ENCODE results near the gene FAM76B.
"Not testable (repeated sequence)": the region's sequence is repeated elsewhere in the genome, so short reads cannot be mapped to it uniquely, and the experiment has no call there.

FAM76B gene

DNA sequence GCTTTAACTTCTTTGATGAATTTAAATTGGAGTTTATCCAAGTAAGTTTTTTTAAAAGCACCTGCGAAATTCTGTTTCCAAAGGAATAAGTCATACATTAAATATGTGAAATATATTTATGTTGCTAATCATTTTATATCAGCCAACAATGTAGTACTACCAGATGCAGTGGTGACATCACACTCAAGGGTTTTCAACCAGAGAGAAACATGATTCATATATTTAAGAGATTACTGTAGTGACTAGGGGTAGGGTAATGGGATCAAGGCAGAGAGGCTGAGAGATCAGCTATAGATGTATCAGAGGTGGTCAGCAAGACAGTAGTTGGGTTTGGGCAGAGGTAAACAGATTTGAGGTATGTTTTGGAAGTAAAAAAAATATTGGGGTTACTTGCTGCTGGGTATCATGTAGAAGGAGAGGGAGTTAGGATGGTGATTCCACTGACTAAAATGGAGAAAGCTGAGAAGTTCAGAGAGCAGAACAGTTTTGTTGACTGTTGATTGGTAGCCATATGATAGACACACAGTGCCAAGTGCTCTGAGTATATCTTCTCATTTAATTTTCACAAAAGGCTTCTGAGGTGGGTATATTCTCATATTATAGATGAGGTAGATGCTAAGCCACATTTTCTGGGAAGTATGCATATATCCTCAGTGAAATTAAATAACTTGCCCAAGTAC is 40.1 kb upstream of the FAM76B start:
- DNase-seq (ENCODE audit: extremely low read depth, low read depth), result no peak
- TF ChIP-seq, protein P1, sequence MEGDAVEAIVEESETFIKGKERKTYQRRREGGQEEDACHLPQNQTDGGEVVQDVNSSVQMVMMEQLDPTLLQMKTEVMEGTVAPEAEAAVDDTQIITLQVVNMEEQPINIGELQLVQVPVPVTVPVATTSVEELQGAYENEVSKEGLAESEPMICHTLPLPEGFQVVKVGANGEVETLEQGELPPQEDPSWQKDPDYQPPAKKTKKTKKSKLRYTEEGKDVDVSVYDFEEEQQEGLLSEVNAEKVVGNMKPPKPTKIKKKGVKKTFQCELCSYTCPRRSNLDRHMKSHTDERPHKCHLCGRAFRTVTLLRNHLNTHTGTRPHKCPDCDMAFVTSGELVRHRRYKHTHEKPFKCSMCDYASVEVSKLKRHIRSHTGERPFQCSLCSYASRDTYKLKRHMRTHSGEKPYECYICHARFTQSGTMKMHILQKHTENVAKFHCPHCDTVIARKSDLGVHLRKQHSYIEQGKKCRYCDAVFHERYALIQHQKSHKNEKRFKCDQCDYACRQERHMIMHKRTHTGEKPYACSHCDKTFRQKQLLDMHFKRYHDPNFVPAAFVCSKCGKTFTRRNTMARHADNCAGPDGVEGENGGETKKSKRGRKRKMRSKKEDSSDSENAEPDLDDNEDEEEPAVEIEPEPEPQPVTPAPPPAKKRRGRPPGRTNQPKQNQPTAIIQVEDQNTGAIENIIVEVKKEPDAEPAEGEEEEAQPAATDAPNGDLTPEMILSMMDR (IDR thresholded peaks at IDR 0.05; ENCODE audit: low read depth, low read length, missing control alignments), result no peak
- H3K4me3 ChIP-seq (replicated peaks; ENCODE audit: low read depth, low read length), result no peak overlapping the region

GRCh38 chr11:95827696-95828095 is 38.1 kb upstream of the FAM76B start:
- no peak for DNase-seq (ENCODE audit: extremely low read depth, low read depth)
- no peak overlapping the region for H3K4me3 ChIP-seq (replicated peaks; ENCODE audit: low read depth, low read length)
- TF ChIP-seq, protein P1 (IDR thresholded peaks at IDR 0.05; ENCODE audit: low read depth, low read length, missing control alignments), result no peak

DNA sequence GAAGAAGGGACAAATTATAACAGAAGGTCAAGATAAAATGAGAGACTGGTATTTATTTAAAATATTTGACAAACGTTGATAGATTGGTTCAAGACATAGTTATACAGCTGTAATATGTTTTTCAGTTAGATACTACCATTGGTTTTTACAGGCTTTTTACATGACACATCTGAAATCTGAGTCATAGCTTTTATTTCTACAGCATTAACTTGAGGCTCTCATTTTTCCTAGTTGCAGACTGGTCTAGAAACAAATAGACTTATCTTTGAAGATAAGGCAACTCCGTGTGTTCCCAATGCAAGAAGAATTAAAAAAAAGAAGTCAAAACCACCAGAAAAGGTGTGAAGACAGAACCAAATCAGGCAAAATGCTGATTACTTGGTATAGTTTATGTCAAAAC is 32.1 kb upstream of the FAM76B start:
- TF ChIP-seq, protein P1 (IDR thresholded peaks at IDR 0.05; ENCODE audit: low read depth, low read length, missing control alignments), result no peak
- DNase-seq (ENCODE audit: extremely low read depth, low read depth), result no peak
- H3K4me3 ChIP-seq (replicated peaks; ENCODE audit: low read depth, low read length), result no peak overlapping the region

GRCh38 chr11:95816037-95816436 is 26.5 kb upstream of the FAM76B start:
- no peak overlapping the region for H3K4me3 ChIP-seq (replicated peaks; ENCODE audit: low read depth, low read length)
- TF ChIP-seq, protein P1 (IDR thresholded peaks at IDR 0.05; ENCODE audit: low read depth, low read length, missing control alignments), result no peak
- DNase-seq (ENCODE audit: extremely low read depth, low read depth), result no peak

DNA sequence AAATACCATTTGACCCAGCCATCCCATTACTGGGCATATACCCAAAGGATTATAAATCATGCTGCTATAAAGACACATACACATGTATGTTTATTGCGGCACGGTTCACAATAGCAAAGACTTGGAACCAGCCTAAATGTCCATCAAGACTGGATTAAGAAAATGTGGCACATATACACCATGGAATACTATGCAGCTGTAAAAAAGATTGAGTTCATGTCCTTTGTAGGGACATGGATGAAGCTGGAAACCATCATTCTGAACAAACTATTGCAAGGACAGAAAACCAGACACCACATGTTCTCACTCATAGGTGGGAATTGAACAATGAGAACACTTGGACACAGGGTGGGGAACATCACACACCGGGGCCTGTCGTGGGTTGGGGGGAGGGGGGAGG is 21.5 kb upstream of the FAM76B start:
- not testable (repeated sequence) for DNase-seq (ENCODE audit: extremely low read depth, low read depth); H3K4me3 ChIP-seq (replicated peaks; ENCODE audit: low read depth, low read length)

DNA sequence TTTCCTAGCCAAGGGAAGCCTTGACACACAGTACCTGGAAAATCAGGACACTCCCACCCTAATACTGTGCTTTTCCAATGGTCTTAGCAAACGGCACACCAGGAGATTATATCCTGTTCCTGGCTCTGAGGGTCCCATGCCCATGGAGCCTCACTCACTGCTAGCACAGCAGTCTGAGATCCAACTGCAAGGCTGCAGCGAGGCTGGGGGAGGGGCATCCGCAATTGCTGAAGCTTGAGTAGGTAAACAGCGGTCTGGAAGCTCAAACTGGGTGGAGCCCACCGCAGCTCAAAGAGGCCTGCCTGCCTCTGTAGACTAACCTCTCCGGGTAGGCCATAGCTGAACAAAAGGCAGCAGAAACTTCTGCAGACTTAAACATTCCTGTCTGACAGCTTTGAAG is 16.9 kb upstream of the FAM76B start:
- not testable (repeated sequence) for H3K4me3 ChIP-seq (replicated peaks; ENCODE audit: low read depth, low read length); DNase-seq (ENCODE audit: extremely low read depth, low read depth)

GRCh38 chr11:95805869-95806268 is 16.3 kb upstream of the FAM76B start:
- TF ChIP-seq, protein P1 (IDR thresholded peaks at IDR 0.05; ENCODE audit: low read depth, low read length, missing control alignments), result no peak
- no peak overlapping the region for H3K4me3 ChIP-seq (replicated peaks; ENCODE audit: low read depth, low read length)
- no peak for DNase-seq (ENCODE audit: extremely low read depth, low read depth)

GRCh38 chr11:95803973-95804372 is 14.4 kb upstream of the FAM76B start:
- no peak overlapping the region for H3K4me3 ChIP-seq (replicated peaks; ENCODE audit: low read depth, low read length)
- TF ChIP-seq, protein P1 (IDR thresholded peaks at IDR 0.05; ENCODE audit: low read depth, low read length, missing control alignments), result no peak
- DNase-seq (ENCODE audit: extremely low read depth, low read depth), result no peak

All from HFF-Myc (cell line).